ENCODE measurements around the gene TFF3. TPM values are rescaled to one million over a fixed set of nuclear protein-coding genes. Genes with fewer than 3 reads are reported as not detected.

Gene TFF3
- total RNA-seq, 1 donor from 2014 or later = 40.3 TPM

- Mint-ChIP-seq H3K27ac (peak overlapping the region; percentile 52), H3K36me3 (ENCODE audit: insufficient read depth) (no peaks in the 10 kb centered on the region), H3K4me3 (ENCODE audit: low read depth) (no peak overlapping the region), H3K9me3 (ENCODE audit: low read depth) (no peaks in the 10 kb centered on the region), H3K27me3 (no peaks in the 10 kb centered on the region), H3K4me1 (ENCODE audit: low read depth) (peaks cover 10% of the 10 kb centered on the region)
- TF ChIP-seq, protein P1, sequence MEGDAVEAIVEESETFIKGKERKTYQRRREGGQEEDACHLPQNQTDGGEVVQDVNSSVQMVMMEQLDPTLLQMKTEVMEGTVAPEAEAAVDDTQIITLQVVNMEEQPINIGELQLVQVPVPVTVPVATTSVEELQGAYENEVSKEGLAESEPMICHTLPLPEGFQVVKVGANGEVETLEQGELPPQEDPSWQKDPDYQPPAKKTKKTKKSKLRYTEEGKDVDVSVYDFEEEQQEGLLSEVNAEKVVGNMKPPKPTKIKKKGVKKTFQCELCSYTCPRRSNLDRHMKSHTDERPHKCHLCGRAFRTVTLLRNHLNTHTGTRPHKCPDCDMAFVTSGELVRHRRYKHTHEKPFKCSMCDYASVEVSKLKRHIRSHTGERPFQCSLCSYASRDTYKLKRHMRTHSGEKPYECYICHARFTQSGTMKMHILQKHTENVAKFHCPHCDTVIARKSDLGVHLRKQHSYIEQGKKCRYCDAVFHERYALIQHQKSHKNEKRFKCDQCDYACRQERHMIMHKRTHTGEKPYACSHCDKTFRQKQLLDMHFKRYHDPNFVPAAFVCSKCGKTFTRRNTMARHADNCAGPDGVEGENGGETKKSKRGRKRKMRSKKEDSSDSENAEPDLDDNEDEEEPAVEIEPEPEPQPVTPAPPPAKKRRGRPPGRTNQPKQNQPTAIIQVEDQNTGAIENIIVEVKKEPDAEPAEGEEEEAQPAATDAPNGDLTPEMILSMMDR (IDR thresholded peaks at IDR 0.05; ENCODE audit: unreplicated experiment) = peak; percentile 73
- peak; percentile 63 for DNase-seq (ENCODE audit: low spot score, unreplicated experiment)
These were observed 22.9 kb upstream of the TFF3 start for GRCh38 chr21:42337830-42338728.

- no peak for DNase-seq (ENCODE audit: low spot score, unreplicated experiment)
- Mint-ChIP-seq H3K36me3 (ENCODE audit: insufficient read depth) (no peaks in the 10 kb centered on the region), H3K27me3 (no peaks in the 10 kb centered on the region), H3K4me3 (ENCODE audit: low read depth) (no peak overlapping the region), H3K27ac (no peak overlapping the region), H3K9me3 (ENCODE audit: low read depth) (no peaks in the 10 kb centered on the region), H3K4me1 (ENCODE audit: low read depth) (peaks cover 10% of the 10 kb centered on the region)
- TF ChIP-seq, protein P1 (IDR thresholded peaks at IDR 0.05; ENCODE audit: unreplicated experiment) = no peak
These were observed 22.1 kb upstream of the TFF3 start for GRCh38 chr21:42337276-42337675.

DNA sequence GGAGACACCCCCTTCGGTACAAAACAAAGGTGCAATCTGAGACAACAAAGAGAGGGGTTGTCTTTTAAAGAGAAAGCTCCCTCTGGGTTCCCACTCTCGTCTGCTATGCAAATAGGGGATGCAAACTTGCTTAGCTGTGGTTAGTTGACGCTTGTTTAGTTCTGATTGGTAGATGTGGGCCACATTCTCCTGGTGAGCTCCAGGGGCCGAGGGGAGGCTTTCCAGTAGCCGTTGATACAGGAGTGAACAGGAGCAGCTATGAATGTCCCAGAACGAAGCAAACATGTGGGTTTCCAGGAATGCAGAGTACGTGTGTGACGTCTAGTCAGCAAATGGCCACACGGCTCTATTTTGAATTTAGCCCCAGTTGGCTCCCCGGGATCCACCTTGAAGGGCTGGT, 20.8 kb upstream of the TFF3 start:
- Mint-ChIP-seq H3K4me3 (ENCODE audit: low read depth) (no peak overlapping the region), H3K36me3 (ENCODE audit: insufficient read depth) (no peaks in the 10 kb centered on the region), H3K4me1 (ENCODE audit: low read depth) (peaks cover 13% of the 10 kb centered on the region), H3K9me3 (ENCODE audit: low read depth) (peaks cover 8% of the 10 kb centered on the region), H3K27me3 (no peaks in the 10 kb centered on the region), H3K27ac (no peak overlapping the region)
- TF ChIP-seq, protein P1 (IDR thresholded peaks at IDR 0.05; ENCODE audit: unreplicated experiment) = no peak
- DNase-seq (ENCODE audit: low spot score, unreplicated experiment) = no peak

DNA sequence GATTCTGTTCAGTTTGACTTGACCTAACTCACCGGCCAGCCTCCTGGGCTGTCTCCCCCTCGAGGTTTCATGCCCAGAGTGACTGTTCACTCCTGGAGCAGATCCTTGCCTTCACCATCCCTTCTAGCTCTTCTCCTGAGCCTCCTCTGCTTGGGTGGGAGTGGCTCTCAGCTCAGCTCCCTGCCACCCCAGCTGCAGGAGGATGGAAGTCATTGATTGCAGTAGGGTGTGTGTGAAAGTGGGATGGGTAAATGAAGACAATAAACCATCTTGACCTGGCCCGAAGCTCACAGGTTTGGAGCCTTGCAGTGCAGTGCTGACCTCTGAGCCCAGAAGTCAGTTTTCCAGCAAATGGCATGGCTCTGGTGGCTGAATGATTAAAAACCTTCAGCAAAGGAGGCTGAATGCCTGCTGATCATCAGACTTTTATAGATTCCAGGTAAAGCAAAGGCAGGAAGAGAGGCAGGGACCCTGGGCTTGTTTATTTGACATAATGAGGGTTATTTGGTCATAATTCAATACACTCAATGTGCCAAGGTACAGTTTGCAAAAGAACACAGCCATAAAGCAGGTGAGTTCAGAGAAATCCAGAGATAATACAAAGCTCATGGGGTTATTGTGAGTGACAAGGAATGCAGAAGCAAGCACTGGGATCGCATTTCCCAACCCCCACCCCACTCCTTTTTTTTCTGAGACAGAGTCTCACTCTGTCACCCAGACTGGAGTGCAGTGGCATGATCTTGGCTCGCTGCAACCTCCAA, 17.5 kb upstream of the TFF3 start:
- H3K9me3 Mint-ChIP-seq (ENCODE audit: low read depth) = peaks cover 17% of the 10 kb centered on the region
- no peaks in the 10 kb centered on the region for H3K27me3 Mint-ChIP-seq
- no peak for DNase-seq (ENCODE audit: low spot score, unreplicated experiment)
- no peak overlapping the region for H3K27ac Mint-ChIP-seq
- H3K36me3 Mint-ChIP-seq (ENCODE audit: insufficient read depth) = peaks cover 1% of the 10 kb centered on the region
- H3K4me3 Mint-ChIP-seq (ENCODE audit: low read depth) = no peak overlapping the region
- TF ChIP-seq, protein P1 (IDR thresholded peaks at IDR 0.05; ENCODE audit: unreplicated experiment) = no peak
- H3K4me1 Mint-ChIP-seq (ENCODE audit: low read depth) = peaks cover 10% of the 10 kb centered on the region

DNA sequence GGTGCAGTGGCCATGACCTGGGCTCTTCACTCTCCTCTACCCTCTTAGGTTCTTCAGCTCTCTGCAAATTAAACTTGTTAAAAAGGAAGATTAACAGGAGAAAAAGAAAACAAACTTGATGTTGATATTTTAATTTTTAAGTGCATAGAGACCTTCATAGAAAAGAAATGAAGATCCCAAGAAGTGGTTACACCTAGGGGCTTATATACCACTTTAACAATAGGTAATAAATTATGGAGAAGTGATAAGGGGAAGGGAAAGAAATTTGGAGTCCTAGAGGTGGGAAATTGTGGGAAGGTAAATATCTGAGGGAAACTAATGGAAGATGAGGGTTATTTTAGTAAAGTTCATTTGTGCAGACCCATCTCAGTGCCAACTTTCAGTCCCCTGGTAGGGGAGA, 16.5 kb upstream of the TFF3 start:
- H3K4me1 Mint-ChIP-seq (ENCODE audit: low read depth) = peaks cover 7% of the 10 kb centered on the region
- TF ChIP-seq, protein P1 (IDR thresholded peaks at IDR 0.05; ENCODE audit: unreplicated experiment) = no peak

More for the DNA sequence above, 16.5 kb upstream of the TFF3 start:
- Mint-ChIP-seq H3K36me3 (ENCODE audit: insufficient read depth) (peaks cover 1% of the 10 kb centered on the region), H3K27me3 (no peaks in the 10 kb centered on the region), H3K9me3 (ENCODE audit: low read depth) (peaks cover 17% of the 10 kb centered on the region), H3K27ac (no peak overlapping the region), H3K4me3 (ENCODE audit: low read depth) (no peak overlapping the region)
- DNase-seq (ENCODE audit: low spot score, unreplicated experiment) = no peak

All from progenitor cell of endocrine pancreas (in vitro differentiated cells).